HG02973 (cell line): Measurements from ENCODE around the gene ISG15.

Experiments
- ATAC-seq: cut with Tn5 transposase; IDR thresholded peaks from one replicate; pipeline ENCODE4 v1.9.1; 2021; ENCODE audit warnings: moderate library complexity; ENCODE audit not compliant: unreplicated experiment

Gene ISG15

DNA sequence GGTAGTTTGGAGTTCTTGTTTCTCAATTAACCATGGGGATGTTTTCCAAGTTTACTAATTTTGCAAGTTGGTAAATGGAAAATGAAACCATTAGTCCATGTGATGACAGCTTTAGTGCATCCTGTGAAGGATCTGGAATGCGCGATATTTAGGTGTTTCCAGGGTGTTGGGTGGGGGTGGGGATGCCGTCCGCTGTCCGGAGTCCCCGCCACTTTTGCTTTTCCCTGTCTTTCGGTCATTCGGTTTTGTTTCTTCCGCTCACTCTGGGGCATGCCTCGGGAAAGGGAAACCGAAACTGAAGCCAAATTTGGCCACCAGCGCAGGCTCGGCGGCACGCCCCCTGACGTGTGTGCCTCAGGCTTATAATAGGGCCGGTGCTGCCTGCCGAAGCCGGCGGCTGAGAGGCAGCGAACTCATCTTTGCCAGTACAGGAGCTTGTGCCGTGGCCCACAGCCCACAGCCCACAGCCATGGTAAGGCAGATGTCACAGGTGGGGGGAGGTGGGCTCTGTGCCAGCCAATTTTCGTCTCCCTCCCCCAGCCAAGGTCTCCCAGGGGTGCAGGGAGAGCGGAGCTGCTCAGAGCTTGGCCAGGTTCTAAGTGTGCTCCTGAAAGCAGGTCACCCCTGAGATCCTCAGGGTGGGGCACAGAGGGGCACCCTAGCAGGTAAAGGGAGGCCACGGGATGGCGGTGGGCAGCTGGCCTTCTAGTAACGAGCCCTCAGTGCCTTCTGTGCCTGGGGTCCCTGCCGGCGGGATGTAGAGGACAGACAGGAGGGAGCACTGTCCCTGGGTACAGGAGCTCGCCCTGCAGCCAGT, at the start of gene ISG15:
ISG15 (plus strand) TSS at position 393 of the 817 bp plus-strand sequence; CDS start at position 470, 77 bp downstream.
- ATAC-seq = peak; percentile 67

DNA sequence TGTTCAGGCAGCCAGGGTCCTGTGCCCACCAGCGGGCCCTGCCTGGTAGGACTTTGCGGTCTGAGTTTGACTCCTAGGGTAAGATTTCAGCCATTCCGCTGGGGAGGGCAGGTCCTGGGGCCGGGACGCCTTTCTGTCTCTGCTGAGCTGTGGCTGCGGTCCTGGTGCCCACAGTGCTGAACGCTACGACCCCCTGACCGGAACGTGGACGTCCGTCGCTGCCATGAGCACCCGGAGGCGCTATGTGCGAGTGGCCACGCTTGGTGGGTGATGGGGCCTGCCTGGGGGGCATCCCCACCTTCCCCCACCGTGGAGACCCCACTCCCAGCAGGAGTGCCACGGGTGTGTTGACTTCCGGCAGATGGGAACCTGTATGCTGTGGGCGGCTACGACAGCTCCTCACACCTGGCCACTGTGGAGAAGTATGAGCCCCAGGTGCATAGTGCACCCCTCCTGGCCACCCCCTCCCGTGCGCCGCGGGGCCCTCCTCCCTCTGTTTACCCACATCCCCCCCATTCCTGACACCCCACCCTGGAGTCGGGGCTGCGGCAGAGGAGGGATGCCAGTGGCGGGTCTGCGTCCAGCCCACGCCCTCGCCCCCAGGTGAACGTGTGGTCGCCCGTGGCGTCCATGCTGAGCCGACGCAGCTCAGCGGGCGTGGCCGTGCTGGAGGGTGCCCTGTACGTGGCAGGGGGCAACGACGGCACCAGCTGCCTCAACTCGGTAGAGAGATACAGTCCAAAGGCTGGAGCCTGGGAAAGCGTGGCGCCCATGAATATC, 49.4 kb upstream of the ISG15 start:
- no peak for ATAC-seq

DNA sequence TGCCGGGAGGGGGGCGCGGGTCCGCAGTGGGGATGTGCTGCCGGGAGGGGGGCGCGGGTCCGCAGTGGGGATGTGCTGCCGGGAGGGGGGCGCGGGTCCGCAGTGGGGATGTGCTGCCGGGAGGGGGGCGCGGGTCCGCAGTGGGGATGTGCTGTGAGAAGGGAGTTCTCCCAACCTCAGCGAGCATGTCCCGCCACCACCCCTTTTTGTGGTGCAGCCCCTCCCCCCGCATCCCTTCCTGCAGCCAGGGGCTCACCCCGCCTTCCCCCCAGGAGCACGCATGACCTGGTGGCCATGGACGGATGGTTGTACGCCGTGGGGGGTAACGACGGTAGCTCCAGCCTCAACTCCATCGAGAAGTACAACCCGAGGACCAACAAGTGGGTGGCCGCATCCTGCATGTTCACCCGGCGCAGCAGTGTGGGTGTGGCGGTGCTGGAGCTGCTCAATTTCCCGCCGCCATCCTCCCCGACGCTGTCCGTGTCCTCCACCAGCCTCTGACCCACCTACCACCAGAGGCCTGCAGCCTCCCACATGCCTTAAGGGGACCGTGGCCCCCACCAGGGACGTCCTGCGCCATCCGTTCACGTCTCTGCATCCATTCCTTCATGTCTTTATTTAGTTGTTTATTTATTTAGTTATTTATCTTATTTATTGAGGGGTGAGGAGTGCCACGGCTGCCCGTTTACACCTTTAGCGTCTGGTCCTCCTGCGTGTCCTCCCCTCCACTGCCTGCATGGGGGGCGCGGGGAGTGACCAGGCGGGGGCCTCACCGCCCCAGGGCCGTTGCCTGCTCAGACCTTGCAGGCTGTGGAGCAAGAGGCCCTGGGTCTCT, 48.4 kb upstream of the ISG15 start:
- no peak for ATAC-seq

DNA sequence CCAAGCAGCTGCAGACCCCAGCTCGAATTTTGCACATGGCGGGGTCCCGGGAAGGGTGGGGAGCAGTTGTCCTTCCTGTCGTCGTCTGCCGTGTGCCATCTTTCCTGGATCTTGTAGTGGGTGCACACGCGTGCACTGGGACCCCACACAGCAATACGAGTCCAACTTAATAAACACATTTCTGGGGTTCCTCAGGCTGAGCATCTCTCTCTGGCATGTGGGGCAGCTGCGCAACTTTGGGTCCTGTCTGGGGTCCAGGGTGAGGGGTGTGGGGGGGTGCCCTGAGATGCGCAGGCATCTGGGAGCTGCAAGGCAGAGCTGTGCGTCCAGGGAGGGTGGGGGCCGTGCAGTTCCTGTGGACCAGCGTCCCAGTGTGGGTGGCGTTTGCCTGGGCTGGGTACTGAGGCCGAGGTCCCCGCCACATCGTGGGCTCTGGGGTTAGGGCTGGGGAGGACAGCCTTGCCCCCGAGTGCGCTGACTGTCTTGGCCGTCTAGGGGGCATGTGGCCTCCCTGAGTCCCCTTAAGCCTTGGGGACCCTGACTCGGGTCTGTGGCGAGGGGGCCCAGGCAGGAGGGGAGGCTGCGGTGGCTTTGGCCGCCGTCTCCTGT, 47.7 kb upstream of the ISG15 start:
- ATAC-seq = no peak

DNA sequence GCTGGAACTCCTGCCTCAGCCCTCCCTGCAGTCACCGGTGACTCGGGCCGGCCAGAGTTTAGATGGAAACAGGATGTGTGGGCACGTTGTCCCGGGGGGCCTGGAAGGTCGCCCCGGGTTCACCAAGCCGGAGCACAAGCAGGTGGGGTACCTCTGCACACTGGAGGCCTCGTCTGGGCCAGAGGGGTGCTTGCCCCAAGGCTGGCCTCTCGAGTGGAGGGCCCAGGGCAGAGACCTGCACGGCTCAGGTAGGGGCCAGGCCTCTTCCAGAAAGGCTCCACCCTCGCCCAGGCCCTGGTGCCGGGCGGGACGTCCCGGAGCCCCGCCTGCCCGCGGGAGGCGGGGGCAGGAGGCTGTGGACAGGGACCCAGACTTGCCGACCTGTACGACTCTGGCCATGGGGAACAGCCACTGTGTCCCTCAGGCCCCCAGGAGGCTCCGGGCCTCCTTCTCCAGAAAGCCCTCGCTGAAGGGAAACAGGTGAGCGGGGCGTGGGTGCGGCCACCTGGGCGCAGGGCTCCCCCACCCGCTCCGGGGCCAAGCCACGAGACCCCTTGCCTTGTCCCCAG, 47.1 kb upstream of the ISG15 start, which contains the start of gene PLEKHN1:
PLEKHN1 (plus strand) TSS at position 348 of the 569 bp plus-strand sequence; CDS start at position 398, 50 bp downstream.
- ATAC-seq = no peak

DNA sequence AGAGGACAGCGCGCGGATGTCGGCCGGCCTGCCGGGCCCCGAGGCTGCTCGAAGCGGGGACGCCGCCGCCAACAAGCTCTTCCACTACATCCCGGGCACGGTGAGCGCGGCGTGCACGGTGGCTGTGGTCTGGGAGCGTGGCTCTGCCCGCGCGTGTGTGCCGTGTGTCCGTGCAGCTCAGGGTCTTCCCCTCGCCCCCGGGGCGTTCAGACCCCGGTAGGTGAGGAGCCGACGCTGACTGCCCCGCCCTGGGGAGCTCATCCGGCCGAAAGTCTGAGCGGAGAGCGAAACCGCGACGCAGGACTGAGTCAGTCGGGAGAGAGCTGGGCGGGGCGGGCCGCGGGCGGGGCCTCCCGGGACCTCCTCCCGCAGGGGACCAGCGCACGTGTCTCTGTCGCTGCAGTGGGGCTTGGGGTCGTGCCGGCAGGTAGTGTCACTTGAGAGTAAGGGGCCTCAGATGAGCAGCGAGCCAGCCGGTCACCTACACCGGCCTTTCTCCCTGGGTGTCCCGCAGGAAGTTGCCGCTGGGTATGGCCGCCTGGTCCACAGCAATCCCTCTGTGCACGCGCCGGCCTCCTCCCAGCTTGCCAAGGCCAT, 46.5 kb upstream of the ISG15 start:
- ATAC-seq = peak; percentile 44

DNA sequence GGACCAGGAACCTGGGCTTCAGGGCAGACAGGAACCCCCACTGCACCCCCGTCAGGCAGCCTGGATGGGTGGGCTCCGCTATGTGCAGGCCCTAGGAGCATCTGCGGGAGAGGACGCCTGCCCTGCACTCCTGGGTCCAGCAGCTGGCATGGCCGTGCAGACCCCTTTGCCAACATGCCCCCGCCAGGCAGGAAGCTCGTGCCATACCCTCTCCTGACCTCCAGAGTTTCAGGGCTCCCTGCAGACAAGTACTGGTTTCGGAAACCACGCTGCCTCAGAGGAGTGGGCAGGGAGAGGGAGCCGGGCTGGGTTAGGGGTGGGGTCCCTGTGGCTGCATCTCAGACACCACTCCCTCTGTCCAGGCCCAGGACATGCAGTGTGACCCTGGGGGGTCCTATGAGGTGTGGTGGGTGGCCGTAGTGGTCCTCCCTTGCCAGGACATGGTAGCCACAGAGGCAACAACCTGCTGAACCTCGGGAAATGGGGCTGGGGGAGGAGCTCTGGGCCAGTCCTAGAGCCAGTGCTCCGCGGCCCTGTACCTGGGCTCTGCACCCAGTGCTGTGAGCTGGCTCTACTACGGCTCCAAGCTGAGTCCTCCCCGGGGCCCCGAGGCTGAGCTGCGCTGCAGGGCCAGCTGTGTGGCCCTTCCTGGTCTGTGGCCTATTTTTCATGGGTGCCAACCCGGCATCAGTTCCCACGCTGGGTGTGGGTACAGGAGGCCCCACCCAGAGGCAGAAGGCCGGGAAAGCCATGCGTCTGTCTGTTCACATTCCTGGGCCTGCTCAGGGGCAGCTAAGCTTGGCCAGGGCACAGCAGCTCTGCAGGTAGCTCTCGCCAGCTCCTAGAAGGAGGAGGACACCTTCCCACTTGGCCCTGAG, 45.6 kb upstream of the ISG15 start:
- ATAC-seq = no peak

DNA sequence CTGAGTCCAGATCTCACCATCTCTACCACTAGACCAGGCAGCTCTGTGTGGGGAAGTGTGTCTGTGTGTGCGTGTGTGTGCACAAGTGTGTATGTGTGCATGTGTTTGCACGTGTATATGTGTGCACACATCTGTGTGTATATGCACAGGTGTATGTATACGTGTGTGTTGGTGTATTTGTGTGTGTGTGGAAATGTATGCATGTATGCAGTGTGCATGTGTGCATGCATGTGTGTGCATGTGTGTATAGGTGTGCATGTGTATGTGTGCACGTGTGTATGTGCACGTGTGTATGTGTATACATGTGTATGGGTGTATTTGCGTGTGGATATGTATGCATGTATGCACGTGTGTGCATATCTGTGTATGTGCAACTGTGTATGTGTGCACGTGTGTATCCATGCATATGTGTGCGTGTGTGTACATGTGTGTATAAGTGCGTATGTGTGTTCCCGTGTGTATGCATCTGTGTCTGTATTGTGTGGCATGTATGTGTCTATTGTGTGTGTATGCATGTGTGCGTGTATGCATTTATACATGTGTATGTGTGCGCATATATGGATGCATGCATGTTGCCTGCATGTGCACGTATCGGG, 43.9 kb upstream of the ISG15 start:
- ATAC-seq = no peak

DNA sequence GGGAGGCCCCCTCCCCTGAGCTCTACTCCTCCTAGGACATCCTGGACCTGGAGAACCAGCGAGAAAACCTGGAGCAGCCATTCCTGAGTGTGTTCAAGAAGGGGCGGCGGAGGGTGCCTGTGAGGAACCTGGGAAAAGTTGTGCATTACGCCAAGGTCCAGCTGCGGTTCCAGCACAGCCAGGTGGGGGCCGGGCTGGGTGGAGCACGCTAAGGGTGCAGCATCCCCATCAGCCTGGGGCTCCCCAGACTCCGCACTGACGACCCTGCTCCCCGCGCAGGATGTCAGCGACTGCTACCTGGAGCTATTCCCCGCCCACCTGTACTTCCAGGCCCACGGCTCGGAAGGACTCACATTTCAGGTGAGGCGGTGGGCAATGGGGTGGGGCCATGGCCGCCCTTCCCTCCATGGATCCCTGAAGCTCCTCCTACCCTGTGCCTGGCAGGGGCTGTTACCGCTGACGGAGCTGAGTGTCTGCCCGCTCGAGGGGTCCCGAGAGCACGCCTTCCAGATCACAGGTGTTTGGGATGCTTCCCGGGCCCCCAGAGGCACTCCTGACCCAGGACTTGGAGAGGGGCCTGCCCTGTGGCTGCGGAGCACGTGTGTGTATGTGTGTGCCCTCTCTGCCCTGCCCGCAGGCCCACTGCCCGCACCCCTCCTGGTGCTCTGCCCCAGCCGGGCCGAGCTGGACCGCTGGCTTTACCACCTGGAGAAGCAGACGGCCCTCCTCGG, 42.9 kb upstream of the ISG15 start:
- ATAC-seq = no peak

DNA sequence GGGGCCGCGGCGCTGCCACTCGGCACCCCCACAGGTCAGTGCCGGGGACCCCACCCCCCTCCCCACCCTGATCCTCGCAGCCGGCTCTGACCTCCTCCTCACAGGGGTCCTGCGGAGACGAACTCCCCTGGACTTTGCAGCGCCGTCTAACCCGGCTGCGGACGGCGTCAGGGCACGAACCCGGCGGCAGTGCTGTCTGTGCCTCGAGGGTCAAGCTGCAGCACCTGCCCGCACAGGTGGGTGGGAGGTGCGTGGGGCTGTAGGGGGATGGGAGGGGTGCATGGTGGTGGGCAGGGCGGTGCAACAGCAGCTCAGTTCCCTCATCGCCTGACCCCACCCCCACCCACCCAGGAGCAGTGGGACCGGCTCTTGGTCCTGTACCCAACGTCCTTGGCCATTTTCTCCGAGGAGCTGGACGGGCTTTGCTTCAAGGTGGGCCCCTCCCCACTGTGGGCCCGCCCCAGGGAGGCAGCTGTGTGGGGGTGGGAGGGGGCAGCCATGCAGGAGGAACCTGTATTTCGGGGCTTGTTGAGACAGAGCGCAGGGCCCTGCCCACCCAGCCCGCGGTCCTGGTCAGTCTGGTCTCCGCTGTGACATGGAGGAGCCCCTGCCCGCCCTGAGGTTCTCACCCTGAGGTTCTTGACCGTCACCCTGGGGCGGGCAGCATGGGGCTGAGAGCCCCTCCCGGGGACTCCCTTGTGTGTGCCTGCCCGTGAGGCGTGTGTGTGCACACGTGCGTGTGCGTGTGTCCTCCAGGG, 42.1 kb upstream of the ISG15 start:
- ATAC-seq = no peak

DNA sequence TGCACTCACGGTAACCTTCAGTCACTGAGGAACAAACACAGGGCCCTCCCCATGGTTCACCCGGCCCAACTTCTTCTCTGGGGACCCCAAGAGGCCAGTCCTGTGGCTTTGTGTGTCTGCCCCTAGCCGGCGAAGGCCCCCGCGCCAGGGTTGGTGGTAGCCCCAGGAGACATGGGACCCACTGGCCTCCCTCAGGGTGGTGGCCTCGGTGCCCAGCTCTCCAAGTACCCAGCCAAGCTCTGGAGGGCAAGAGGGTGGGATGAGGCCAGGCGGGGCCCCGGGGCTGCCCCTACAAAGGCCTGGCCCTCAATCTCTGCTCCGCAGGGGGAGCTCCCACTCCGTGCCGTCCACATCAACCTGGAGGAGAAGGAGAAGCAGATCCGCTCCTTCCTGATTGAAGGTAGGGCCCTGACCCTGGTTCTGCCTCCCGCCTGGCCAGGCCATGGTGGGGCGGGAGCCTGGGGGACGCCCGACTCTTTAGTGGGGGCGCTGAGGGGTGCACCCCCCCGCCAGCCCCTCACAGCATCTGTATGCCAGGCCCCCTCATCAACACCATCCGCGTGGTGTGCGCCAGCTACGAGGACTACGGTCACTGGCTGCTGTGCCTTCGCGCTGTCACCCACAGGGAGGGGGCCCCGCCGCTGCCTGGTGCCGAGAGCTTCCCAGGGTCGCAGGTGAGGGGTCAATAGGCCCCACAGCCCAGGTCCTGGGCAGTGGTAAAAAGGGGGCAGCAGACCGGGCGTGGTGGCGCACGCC, 41.4 kb upstream of the ISG15 start:
- ATAC-seq = no peak

DNA sequence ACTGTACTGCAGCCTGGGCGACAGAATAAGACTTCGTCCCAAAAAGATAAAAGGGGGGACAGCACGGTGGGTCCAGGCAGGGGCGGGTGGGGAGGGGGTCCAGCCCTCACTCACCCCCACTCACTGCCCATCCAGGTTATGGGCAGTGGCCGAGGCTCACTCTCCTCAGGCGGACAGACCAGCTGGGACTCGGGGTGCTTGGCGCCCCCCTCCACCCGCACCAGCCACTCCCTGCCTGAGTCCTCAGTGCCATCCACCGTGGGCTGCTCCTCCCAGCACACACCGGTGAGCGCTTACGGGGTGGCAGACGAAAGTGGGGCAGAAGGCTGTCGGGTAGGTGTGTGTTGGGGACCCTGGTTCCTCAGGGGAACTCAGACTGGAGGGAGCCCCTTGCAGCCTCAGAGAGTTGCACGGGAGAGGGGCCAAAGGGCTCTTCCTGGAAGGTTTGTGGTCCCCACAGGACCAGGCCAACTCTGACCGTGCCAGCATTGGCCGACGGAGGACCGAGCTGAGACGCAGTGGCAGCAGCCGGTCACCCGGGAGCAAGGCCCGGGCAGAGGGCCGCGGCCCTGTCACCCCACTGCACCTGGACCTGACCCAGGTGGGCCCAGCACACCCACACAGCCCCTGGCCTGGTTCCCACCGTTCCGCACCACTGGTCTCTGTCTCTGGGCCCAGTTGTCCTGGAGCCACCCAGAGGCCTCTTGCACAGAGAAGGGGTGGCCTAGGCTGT, 40.4 kb upstream of the ISG15 start:
- ATAC-seq = no peak

DNA sequence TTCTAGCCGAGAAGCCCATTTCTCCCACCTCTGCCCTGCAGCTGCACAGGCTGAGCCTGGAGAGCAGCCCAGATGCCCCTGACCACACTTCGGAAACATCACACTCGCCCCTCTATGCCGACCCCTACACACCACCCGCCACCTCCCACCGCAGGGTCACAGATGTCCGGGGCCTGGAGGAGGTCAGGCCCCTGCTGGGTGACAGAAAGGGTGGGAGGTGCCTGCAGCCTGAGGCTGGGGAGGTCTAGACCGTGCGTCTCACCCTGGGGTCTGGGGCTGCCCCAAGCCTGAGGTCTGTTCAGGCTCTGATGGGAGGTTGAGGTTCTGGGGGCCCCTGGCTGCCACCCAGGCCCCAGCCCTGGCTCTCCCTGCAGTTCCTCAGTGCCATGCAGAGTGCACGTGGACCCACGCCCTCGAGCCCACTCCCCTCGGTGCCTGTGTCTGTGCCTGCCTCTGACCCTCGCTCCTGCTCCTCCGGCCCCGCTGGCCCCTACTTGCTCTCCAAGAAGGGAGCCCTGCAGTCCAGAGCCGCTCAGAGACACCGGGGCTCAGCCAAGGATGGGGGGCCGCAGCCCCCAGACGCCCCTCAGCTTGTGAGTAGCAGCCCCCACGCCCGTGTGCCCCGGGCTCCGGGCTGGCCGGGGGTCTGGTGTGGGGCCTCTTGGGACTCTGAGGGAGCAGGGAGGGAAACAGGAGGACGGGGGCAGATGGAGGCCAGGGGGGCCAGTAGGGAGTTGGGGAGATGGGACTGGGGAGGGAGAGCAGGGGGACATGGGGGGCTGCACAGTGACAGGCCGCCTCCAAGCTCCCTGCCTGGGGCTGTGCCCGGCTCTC, 39.6 kb upstream of the ISG15 start:
- ATAC-seq = no peak

DNA sequence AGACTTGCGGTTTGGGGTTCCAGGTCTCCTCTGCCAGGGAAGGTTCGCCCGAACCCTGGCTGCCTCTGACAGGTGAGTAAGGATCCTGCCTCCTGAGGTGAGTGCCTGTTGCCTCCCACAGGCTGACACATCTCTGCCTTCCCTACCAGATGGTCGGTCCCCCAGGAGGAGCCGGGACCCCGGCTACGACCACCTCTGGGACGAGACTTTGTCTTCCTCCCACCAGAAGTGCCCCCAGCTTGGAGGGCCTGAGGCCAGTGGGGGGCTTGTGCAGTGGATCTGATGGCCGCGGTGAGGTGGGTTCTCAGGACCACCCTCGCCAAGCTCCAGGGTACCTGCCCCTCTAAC, 39.0 kb upstream of the ISG15 start:
- ATAC-seq = no peak

DNA sequence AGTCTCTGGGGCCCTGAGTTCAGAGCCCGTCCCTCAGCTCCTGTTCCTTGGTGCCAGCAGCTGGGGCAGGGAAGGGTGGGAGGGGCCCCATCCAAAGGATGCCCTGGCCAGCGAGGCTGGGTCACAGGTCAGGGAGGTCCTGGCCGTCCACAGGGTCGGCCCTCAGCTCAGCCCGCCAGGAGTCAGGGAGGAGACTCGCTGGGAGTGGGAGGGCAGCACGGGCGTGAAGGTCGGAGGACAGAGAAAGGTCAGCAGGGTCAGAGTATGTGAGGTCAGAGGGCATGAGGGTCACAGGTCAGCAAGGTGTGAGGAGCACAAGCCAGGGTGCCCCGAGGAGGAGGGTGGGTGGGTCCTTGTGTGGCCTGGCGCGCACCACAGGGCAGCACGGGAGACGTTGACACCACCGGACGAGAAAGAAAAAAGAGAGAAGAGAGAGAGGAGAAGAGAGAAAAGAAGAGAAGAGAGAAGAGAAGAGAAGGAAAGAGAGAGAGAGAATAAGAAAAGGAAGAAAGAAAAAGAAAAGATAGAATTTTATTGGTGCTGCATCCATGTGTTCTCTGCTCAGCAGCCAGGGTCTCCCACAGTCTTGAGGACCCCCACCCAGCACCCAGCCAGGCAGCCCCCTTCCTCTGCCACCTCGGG, 38.5 kb upstream of the ISG15 start:
- ATAC-seq = no peak
